ENCODE results near the gene SZT2. TPM values are rescaled to one million over a fixed set of nuclear protein-coding genes. Genes with fewer than 3 reads are reported as not detected.
A peak's percentile ranks its signal among the peaks of the same experiment; 100 is the strongest.

SZT2 gene
- polyA plus RNA-seq, 1 experiment = 9.4 TPM

GRCh38 chr1:43387976-43388599 is 1.6 kb upstream of the SZT2 start:
- DNase-seq (ENCODE audit: low read depth, low spot score) = no peak
- ChIA-PET POLR2A (interaction anchor here (1.1 kb wide), 1 partner anchor 262 kb away, joined by 3 read pairs; the partner anchor contains the start of gene KDM4A), CTCF (interaction anchor here (4.4 kb wide), 1 partner anchor 162 kb away, joined by 16 read pairs; no protein-coding TSS in a partner anchor)
- H3K27me3 ChIP-seq (ENCODE audit: control insufficient read depth, insufficient read depth, low read length) = no peaks in the 10 kb centered on the region
- H3K4me3 ChIP-seq (ENCODE audit: low read depth, low read length) = peak overlapping the region; percentile 100
- TF ChIP-seq, protein P1, sequence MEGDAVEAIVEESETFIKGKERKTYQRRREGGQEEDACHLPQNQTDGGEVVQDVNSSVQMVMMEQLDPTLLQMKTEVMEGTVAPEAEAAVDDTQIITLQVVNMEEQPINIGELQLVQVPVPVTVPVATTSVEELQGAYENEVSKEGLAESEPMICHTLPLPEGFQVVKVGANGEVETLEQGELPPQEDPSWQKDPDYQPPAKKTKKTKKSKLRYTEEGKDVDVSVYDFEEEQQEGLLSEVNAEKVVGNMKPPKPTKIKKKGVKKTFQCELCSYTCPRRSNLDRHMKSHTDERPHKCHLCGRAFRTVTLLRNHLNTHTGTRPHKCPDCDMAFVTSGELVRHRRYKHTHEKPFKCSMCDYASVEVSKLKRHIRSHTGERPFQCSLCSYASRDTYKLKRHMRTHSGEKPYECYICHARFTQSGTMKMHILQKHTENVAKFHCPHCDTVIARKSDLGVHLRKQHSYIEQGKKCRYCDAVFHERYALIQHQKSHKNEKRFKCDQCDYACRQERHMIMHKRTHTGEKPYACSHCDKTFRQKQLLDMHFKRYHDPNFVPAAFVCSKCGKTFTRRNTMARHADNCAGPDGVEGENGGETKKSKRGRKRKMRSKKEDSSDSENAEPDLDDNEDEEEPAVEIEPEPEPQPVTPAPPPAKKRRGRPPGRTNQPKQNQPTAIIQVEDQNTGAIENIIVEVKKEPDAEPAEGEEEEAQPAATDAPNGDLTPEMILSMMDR (IDR thresholded peaks at IDR 0.05; ENCODE audit: low read depth, low read length) = no peak
- H3K27ac ChIP-seq (ENCODE audit: low read depth, low read length) = no peak overlapping the region
- H3K9me3 ChIP-seq (ENCODE audit: control insufficient read depth, insufficient read depth, low read length) = no peaks in the 10 kb centered on the region

DNA sequence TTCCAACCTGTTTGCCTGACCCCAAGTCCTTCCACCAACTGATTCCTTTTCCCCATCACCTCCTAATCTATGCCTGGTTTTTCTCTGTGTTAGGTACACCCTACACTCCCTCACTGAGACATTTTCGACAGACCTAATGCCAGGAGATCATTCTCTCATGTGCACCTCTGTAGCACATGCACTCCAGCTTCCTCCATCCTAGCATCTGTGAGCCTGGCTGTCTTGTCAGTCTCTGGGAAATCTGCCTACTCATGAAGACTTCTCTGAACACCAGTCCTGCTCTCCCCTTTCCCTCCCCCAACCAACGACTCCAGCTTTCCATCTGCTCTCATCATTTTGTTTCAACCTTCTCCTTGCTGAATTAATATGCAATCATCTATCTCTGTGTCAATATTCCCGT is 1.1 kb upstream of the SZT2 start:
- ChIA-PET CTCF (interaction anchor here (0.8 to 4.4 kb wide), 3 partner anchors 26 to 162 kb away, joined by 3 to 16 read pairs (median 5); no protein-coding TSS in a partner anchor), POLR2A (interaction anchor here (1.1 to 1.8 kb wide), 3 partner anchors 30 to 261 kb away, joined by 3 to 5 read pairs (median 4); partner anchors contain the start of genes CDC20 and KDM4A)
- no peak overlapping the region for H3K27ac ChIP-seq (ENCODE audit: low read depth, low read length)

DNA sequence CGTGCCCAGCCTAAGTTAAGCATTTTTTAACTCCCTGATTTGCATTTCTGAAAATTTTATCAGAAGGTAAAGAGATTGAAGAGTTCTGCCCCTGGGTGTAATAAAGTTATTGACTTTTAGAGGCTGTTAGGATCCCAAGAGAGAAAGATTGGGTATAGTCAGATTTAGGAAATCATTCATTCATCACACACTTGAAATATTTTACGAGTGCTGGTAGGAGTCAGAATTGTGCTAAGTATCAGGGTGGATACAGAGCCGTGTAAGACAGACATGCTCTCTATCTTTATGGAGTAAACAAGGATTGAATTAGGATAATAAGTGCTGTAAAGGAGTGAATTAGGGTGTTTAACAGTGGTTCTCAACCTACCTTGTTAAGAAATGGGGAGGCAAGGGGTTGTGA is 3.0 kb downstream of the SZT2 start:
- Histone ChIP-seq H3K27me3 (ENCODE audit: control insufficient read depth, insufficient read depth, low read length) (no peaks in the 10 kb centered on the region), H3K4me3 (ENCODE audit: low read depth, low read length) (no peak overlapping the region), H3K27ac (ENCODE audit: low read depth, low read length) (no peak overlapping the region), H3K9me3 (ENCODE audit: control insufficient read depth, insufficient read depth, low read length) (no peaks in the 10 kb centered on the region)
- DNase-seq (ENCODE audit: low read depth, low spot score) = no peak
- TF ChIP-seq, protein P1 (IDR thresholded peaks at IDR 0.05; ENCODE audit: low read depth, low read length) = no peak
- POLR2A ChIA-PET = no interaction called here
- CTCF ChIA-PET = no interaction called here

More for the DNA sequence above, 1.1 kb upstream of the SZT2 start:
- H3K9me3 ChIP-seq (ENCODE audit: control insufficient read depth, insufficient read depth, low read length) = no peaks in the 10 kb centered on the region
- peak overlapping the region; percentile 100 for H3K4me3 ChIP-seq (ENCODE audit: low read depth, low read length)
- DNase-seq (ENCODE audit: low read depth, low spot score) = no peak
- TF ChIP-seq, protein P1 (IDR thresholded peaks at IDR 0.05; ENCODE audit: low read depth, low read length) = no peak
- no peaks in the 10 kb centered on the region for H3K27me3 ChIP-seq (ENCODE audit: control insufficient read depth, insufficient read depth, low read length)

DNA sequence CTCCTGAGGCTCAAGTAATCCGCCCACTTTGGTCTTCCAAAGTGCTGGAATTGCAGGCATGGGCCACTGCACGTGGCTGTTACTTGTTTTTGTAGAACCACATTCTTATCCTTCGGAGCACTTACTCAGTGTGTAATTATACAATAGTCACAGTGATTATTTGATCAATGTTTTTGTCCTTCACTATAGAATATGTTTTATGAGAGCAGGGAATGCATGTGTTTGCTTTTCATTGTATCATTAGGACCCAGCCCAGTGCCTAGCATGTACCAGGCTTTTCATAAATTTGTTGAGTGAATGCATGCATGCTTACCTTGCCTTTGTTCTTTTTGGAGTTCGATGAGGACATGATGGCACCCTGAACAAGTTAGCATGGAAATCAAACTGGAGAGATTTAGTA is 5.8 kb downstream of the SZT2 start:
- POLR2A ChIA-PET = no interaction called here
- no peak for DNase-seq (ENCODE audit: low read depth, low spot score)
- TF ChIP-seq, protein P1 (IDR thresholded peaks at IDR 0.05; ENCODE audit: low read depth, low read length) = no peak
- Histone ChIP-seq H3K27me3 (ENCODE audit: control insufficient read depth, insufficient read depth, low read length) (no peaks in the 10 kb centered on the region), H3K9me3 (ENCODE audit: control insufficient read depth, insufficient read depth, low read length) (no peaks in the 10 kb centered on the region), H3K4me3 (ENCODE audit: low read depth, low read length) (no peak overlapping the region), H3K27ac (ENCODE audit: low read depth, low read length) (no peak overlapping the region)
- CTCF ChIA-PET = interaction anchor here (2.0 kb wide), 1 partner anchor 169 kb away, joined by 5 read pairs; no protein-coding TSS in a partner anchor

DNA sequence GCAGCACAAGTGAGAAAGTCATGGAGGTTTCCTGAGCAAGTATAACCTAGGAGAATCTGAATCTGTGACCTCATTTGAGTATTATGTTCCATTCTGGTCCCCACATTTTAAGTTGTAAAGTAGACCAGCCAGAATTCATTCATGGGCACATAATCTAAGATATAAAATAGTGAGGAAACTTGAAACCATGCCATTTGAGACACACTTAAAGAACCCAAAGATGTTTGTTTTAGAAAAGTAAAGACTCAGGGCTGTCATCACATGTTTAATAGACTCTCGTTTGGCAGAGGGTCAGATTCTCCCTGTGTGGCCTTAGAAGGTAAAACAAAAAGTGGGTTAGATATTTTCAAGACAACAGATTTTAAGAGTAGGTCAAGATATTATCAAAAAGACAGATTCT is 6.4 kb downstream of the SZT2 start:
- no peak for DNase-seq (ENCODE audit: low read depth, low spot score)
- H3K9me3 ChIP-seq (ENCODE audit: control insufficient read depth, insufficient read depth, low read length) = no peaks in the 10 kb centered on the region
- H3K27ac ChIP-seq (ENCODE audit: low read depth, low read length) = no peak overlapping the region
- POLR2A ChIA-PET = no interaction called here
- H3K4me3 ChIP-seq (ENCODE audit: low read depth, low read length) = no peak overlapping the region
- no peaks in the 10 kb centered on the region for H3K27me3 ChIP-seq (ENCODE audit: control insufficient read depth, insufficient read depth, low read length)
- TF ChIP-seq, protein P1 (IDR thresholded peaks at IDR 0.05; ENCODE audit: low read depth, low read length) = no peak
- CTCF ChIA-PET = interaction anchor here (1.2 kb wide), 1 partner anchor 169 kb away, joined by 5 read pairs; no protein-coding TSS in a partner anchor

All from AG04450 (cell line).